Measurements from ENCODE around the gene RHD.
"Not testable (repeated sequence)": the region's sequence is repeated elsewhere in the genome, so short reads cannot be mapped to it uniquely, and the experiment has no call there.

- TF ChIP-seq, protein P1, sequence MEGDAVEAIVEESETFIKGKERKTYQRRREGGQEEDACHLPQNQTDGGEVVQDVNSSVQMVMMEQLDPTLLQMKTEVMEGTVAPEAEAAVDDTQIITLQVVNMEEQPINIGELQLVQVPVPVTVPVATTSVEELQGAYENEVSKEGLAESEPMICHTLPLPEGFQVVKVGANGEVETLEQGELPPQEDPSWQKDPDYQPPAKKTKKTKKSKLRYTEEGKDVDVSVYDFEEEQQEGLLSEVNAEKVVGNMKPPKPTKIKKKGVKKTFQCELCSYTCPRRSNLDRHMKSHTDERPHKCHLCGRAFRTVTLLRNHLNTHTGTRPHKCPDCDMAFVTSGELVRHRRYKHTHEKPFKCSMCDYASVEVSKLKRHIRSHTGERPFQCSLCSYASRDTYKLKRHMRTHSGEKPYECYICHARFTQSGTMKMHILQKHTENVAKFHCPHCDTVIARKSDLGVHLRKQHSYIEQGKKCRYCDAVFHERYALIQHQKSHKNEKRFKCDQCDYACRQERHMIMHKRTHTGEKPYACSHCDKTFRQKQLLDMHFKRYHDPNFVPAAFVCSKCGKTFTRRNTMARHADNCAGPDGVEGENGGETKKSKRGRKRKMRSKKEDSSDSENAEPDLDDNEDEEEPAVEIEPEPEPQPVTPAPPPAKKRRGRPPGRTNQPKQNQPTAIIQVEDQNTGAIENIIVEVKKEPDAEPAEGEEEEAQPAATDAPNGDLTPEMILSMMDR (IDR thresholded peaks at IDR 0.05; ENCODE audit: low read length) = not testable (repeated sequence)
- not testable (repeated sequence) for TF ChIP-seq EZH2 (IDR thresholded peaks at IDR 0.05; ENCODE audit: borderline replicate concordance, low read length)
These were observed 64.6 kb downstream of the RHD start for GRCh38 chr1:25336922-25337354.
